MM.1S (cell line): ENCODE results near the gene YDJC.

Experiments
- DNase-seq: peaks from one replicate; pipeline ENCODE4 v3.0.0-alpha.2; 2015
- H2AFZ ChIP-seq: fragments of 300-600 bp; sonication (generic); 2 replicates; pipeline ENCODE4 v1.6.0; 2016; ENCODE audit warnings: antibody characterized with exemption, low read length
- H3F3A ChIP-seq: fragments of 300-600 bp; sonication (generic); 2 replicates; pipeline ENCODE4 v1.6.1; 2016; ENCODE audit warnings: mild to moderate bottlenecking, antibody characterized with exemption, low read length, moderate library complexity, mixed read lengths; ENCODE audit not compliant: insufficient read depth
- H3K27ac ChIP-seq: fragments of 300-600 bp; sonication (generic); 2 replicates; pipeline ENCODE4 v1.5.1; 2016; ENCODE audit warnings: mild to moderate bottlenecking, low read length
- H3K27me3 ChIP-seq: fragments of 300-600 bp; sonication (generic); replicated peaks from 2 replicates; pipeline ENCODE4 v1.6.0; 2016; ENCODE audit warnings: low read length; ENCODE audit not compliant: insufficient read depth
- H3K36me3 ChIP-seq: fragments of 300-600 bp; sonication (generic); replicated peaks from 2 replicates; pipeline ENCODE4 v1.6.1; 2016; ENCODE audit warnings: mild to moderate bottlenecking, low read length, mixed read lengths; ENCODE audit not compliant: insufficient read depth
- H3K4me1 ChIP-seq: fragments of 300-600 bp; sonication (generic); 2 replicates; pipeline ENCODE4 v1.6.1; 2016; ENCODE audit warnings: low read length, mixed read lengths
- H3K4me2 ChIP-seq: fragments of 300-600 bp; sonication (generic); 2 replicates; pipeline ENCODE4 v1.6.0; 2016; ENCODE audit warnings: low read depth, low read length
- H3K4me3 ChIP-seq: fragments of 300-600 bp; sonication (generic); 2 replicates; pipeline ENCODE4 v1.5.1; 2016; ENCODE audit warnings: low read length, mixed read lengths
- H3K79me2 ChIP-seq: fragments of 300-600 bp; sonication (generic); 2 replicates; pipeline ENCODE4 v1.6.1; 2016; ENCODE audit warnings: mixed run types, low read length, mixed read lengths
- H3K9ac ChIP-seq: fragments of 300-600 bp; sonication (generic); 2 replicates; pipeline ENCODE4 v1.6.1; 2016; ENCODE audit warnings: low read length, mixed read lengths
- H3K9me2 ChIP-seq: fragments of 300-600 bp; sonication (generic); replicated peaks from 2 replicates; pipeline ENCODE4 v1.6.1; 2016; ENCODE audit warnings: mild to moderate bottlenecking, low read length, mixed read lengths; ENCODE audit not compliant: insufficient read depth
- H3K9me3 ChIP-seq: fragments of 300-600 bp; sonication (generic); replicated peaks from 2 replicates; pipeline ENCODE4 v1.6.1; 2016; ENCODE audit warnings: mild to moderate bottlenecking, low read length, mixed read lengths; ENCODE audit not compliant: insufficient read depth
- H4K20me1 ChIP-seq: fragments of 300-600 bp; sonication (generic); 2 replicates; pipeline ENCODE4 v1.6.1; 2016; ENCODE audit warnings: mild to moderate bottlenecking, low read length, moderate library complexity, mixed read lengths; ENCODE audit not compliant: insufficient read depth
- CTCF ChIP-seq: fragments of 300-600 bp; sonication (generic); IDR thresholded peaks from 2 replicates; pipeline ENCODE4 v1.5.1; 2016; ENCODE audit warnings: antibody characterized with exemption, low read length, mixed read lengths
- EZH2 ChIP-seq: fragments of 300-600 bp; sonication (generic); optimal IDR thresholded peaks from 2 replicates; pipeline ENCODE3; 2017; ENCODE audit warnings: low read depth, mild to moderate bottlenecking, antibody characterized with exemption, low read length, mixed read lengths
- EZH2phosphoT487 ChIP-seq: fragments of 300-600 bp; sonication (generic); IDR thresholded peaks from 2 replicates; pipeline ENCODE4 v1.6.1; 2018; ENCODE audit warnings: antibody characterized with exemption, low read length

YDJC gene

GRCh38 chr22:21605887-21606564, 23.8 kb downstream of the YDJC start:
- H3K4me2 ChIP-seq = no peak overlapping the region
- DNase-seq = no peak
- H4K20me1 ChIP-seq = peaks cover 19% of the 10 kb centered on the region

GRCh38 chr22:21603973-21604372, 25.8 kb downstream of the YDJC start:
- H4K20me1 ChIP-seq = peaks cover 26% of the 10 kb centered on the region
- no peak overlapping the region for H2AFZ ChIP-seq
- peaks cover 96% of the 10 kb centered on the region for H3K79me2 ChIP-seq

More at GRCh38 chr22:21605887-21606564, 23.8 kb downstream of the YDJC start:
- Histone ChIP-seq H3F3A (no peaks in the 10 kb centered on the region), H3K4me1 (no peaks in the 10 kb centered on the region), H3K79me2 (peaks cover 96% of the 10 kb centered on the region), H3K36me3 (peaks cover 1% of the 10 kb centered on the region; the same call in 1 of the 2 replicates), H3K27me3 (no peaks in the 10 kb centered on the region), H3K9me3 (no peaks in the 10 kb centered on the region), H3K9ac (no peak overlapping the region), H3K9me2 (no peaks in the 10 kb centered on the region), H3K4me3 (no peak overlapping the region), H3K27ac (no peak overlapping the region), H2AFZ (no peak overlapping the region)
- TF ChIP-seq EZH2 (no peak), EZH2phosphoT487 (no peak), CTCF (no peak)

GRCh38 chr22:21602579-21602978, 27.2 kb downstream of the YDJC start:
- no peak for DNase-seq
- Histone ChIP-seq H3F3A (no peaks in the 10 kb centered on the region), H3K36me3 (no peaks in the 10 kb centered on the region), H2AFZ (no peak overlapping the region), H3K9me3 (no peaks in the 10 kb centered on the region), H3K4me1 (no peaks in the 10 kb centered on the region), H3K9ac (no peak overlapping the region), H3K4me3 (no peak overlapping the region), H3K27ac (no peak overlapping the region), H4K20me1 (peaks cover 21% of the 10 kb centered on the region), H3K27me3 (no peaks in the 10 kb centered on the region), H3K4me2 (no peak overlapping the region), H3K79me2 (peaks cover 97% of the 10 kb centered on the region), H3K9me2 (no peaks in the 10 kb centered on the region)
- no peak for TF ChIP-seq EZH2phosphoT487
- TF ChIP-seq CTCF = no peak
- TF ChIP-seq EZH2 = no peak

More at GRCh38 chr22:21603973-21604372, 25.8 kb downstream of the YDJC start:
- Histone ChIP-seq H3K9me2 (no peaks in the 10 kb centered on the region), H3K9me3 (no peaks in the 10 kb centered on the region), H3K27ac (no peak overlapping the region), H3K27me3 (no peaks in the 10 kb centered on the region), H3F3A (no peaks in the 10 kb centered on the region), H3K36me3 (no peaks in the 10 kb centered on the region), H3K9ac (no peak overlapping the region), H3K4me2 (no peak overlapping the region), H3K4me3 (no peak overlapping the region), H3K4me1 (no peaks in the 10 kb centered on the region)
- DNase-seq = no peak
- no peak for TF ChIP-seq CTCF
- no peak for TF ChIP-seq EZH2
- TF ChIP-seq EZH2phosphoT487 = no peak
